GM21515 (cell line): ENCODE data around the gene FBN2.

Experiments used
- ATAC-seq: cut with Tn5 transposase; IDR thresholded peaks from one replicate; pipeline ENCODE4 v1.9.1; 2021; ENCODE audit not compliant: unreplicated experiment

Gene FBN2

GRCh38 chr5:128213833-128214232 is 324.2 kb downstream of the FBN2 start:
- ATAC-seq: no peak

GRCh38 chr5:128213340-128213739 is 324.7 kb downstream of the FBN2 start:
- ATAC-seq: peak; percentile 65

DNA sequence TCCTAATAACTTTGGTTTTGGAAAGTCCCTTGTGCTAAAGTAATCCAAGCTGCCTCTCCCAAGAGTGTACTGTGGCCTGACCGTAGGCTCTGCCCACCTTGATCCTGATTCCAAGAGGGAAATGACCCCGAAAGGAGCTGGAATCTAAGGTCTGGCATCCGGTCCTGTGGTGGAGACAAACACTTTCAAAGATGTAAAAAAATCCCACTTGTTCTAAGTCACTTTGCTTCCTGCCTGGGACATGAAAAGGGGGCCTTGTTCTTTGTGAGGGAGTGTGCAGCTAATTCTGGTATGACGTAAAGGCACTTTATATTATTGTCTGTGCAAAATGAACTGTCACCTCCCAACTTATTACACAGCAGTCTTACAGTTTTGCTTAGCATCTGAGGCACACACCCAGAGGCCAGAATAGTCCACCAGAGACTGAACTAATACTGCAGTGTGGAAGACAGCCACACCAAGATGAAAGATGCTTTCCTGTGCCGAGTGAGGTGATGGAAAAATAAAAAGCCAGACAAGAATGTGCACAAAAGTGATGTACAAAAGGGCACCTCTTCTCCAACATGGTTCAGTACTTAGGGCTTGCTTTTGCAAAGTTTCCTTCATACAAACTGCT is 325.7 kb downstream of the FBN2 start:
- ATAC-seq: no peak

GRCh38 chr5:128208436-128208835 is 329.6 kb downstream of the FBN2 start:
- ATAC-seq: no peak
